ENCODE measurements around the gene LYPD3.

DNA sequence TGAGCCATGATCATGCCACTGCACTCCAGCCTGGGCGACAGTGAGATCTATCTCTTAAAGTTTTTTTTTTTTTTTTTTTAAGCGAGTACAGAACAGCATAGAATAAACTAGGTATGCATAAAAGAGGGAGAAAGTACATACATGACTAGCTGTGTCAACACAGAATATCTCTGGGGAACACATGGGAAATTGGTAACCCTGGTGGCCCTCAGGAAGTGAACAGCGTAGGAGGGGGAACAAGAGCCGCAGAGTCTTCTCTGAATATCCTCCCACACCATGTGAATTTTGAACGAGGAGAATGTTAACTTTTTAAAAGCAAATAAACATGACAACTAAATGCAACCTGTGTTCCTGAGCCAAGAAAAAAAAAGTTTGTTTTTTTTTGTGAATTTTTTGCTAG, 23.9 kb upstream of the LYPD3 start:
- TF ChIP-seq, protein P1, sequence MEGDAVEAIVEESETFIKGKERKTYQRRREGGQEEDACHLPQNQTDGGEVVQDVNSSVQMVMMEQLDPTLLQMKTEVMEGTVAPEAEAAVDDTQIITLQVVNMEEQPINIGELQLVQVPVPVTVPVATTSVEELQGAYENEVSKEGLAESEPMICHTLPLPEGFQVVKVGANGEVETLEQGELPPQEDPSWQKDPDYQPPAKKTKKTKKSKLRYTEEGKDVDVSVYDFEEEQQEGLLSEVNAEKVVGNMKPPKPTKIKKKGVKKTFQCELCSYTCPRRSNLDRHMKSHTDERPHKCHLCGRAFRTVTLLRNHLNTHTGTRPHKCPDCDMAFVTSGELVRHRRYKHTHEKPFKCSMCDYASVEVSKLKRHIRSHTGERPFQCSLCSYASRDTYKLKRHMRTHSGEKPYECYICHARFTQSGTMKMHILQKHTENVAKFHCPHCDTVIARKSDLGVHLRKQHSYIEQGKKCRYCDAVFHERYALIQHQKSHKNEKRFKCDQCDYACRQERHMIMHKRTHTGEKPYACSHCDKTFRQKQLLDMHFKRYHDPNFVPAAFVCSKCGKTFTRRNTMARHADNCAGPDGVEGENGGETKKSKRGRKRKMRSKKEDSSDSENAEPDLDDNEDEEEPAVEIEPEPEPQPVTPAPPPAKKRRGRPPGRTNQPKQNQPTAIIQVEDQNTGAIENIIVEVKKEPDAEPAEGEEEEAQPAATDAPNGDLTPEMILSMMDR (IDR thresholded peaks at IDR 0.05), result no peak
- no peak for TF ChIP-seq POLR2A (IDR thresholded peaks at IDR 0.05)
